ENCODE measurements around the gene ZNF19.

The ZNF19 gene

GRCh38 chr16:71526111-71526631, 37.0 kb upstream of the ZNF19 start, which contains the start of gene CHST4:
TSS of gene CHST4 (plus strand) at chr16:71526426. CDS start at chr16:71536678, 10,252 bp downstream.
- Histone ChIP-seq H3F3A (ENCODE audit: insufficient read depth) (no peaks in the 10 kb centered on the region), H3K27ac (ENCODE audit: low read depth, low read length) (no peak within 1 kb of the TSS), H3K36me3 (ENCODE audit: low read length) (no peaks in the 10 kb centered on the region), H4K20me1 (ENCODE audit: low read depth, low read length) (no peaks in the 10 kb centered on the region), H3K9ac (ENCODE audit: low read length) (no peak within 1 kb of the TSS), H3K27me3 (ENCODE audit: low read length) (no peaks in the 10 kb centered on the region), H3K4me2 (ENCODE audit: low read depth, low read length, poor library complexity, severe bottlenecking) (no peak within 1 kb of the TSS), H3K9me2 (replicated peaks; ENCODE audit: insufficient read depth, low read length) (no peaks in the 10 kb centered on the region), H3K4me3 (ENCODE audit: insufficient read depth, low read length, poor library complexity, severe bottlenecking) (no peak within 1 kb of the TSS), H3K9me3 (ENCODE audit: insufficient read depth, low read length) (no peaks in the 10 kb centered on the region), H2AFZ (ENCODE audit: low read depth, low read length, severe bottlenecking) (no peak within 1 kb of the TSS), H3K79me2 (ENCODE audit: insufficient read depth, low read length) (no peaks in the 10 kb centered on the region)
- TF ChIP-seq CTCF (IDR thresholded peaks at IDR 0.05; ENCODE audit: insufficient read depth, low read length, poor library complexity, severe bottlenecking), result no peak
- TF ChIP-seq EZH2phosphoT487 (conservative IDR thresholded peaks at IDR 0.05; ENCODE audit: low read length), result no peak

- H3K9me2 ChIP-seq (replicated peaks; ENCODE audit: insufficient read depth, low read length), result no peaks in the 10 kb centered on the region
- no peak overlapping the region for H3K9ac ChIP-seq (ENCODE audit: low read length)
- no peaks in the 10 kb centered on the region for H3F3A ChIP-seq (ENCODE audit: insufficient read depth)
- H2AFZ ChIP-seq (ENCODE audit: low read depth, low read length, severe bottlenecking), result no peak overlapping the region
- H3K9me3 ChIP-seq (ENCODE audit: insufficient read depth, low read length), result no peaks in the 10 kb centered on the region
- no peak for TF ChIP-seq CTCF (IDR thresholded peaks at IDR 0.05; ENCODE audit: insufficient read depth, low read length, poor library complexity, severe bottlenecking)
- TF ChIP-seq EZH2phosphoT487 (conservative IDR thresholded peaks at IDR 0.05; ENCODE audit: low read length), result no peak
- H3K79me2 ChIP-seq (ENCODE audit: insufficient read depth, low read length), result no peaks in the 10 kb centered on the region
- no peak overlapping the region for H3K4me2 ChIP-seq (ENCODE audit: low read depth, low read length, poor library complexity, severe bottlenecking)
- H3K4me3 ChIP-seq (ENCODE audit: insufficient read depth, low read length, poor library complexity, severe bottlenecking), result no peak overlapping the region
- no peaks in the 10 kb centered on the region for H3K36me3 ChIP-seq (ENCODE audit: low read length)
- H4K20me1 ChIP-seq (ENCODE audit: low read depth, low read length), result no peaks in the 10 kb centered on the region
- no peak overlapping the region for H3K27ac ChIP-seq (ENCODE audit: low read depth, low read length)
- H3K27me3 ChIP-seq (ENCODE audit: low read length), result no peaks in the 10 kb centered on the region
Observed at GRCh38 chr16:71524566-71525553, 35.7 kb upstream of the ZNF19 start.

- Histone ChIP-seq H3K9me3 (ENCODE audit: insufficient read depth, low read length) (no peaks in the 10 kb centered on the region), H2AFZ (ENCODE audit: low read depth, low read length, severe bottlenecking) (no peak overlapping the region), H4K20me1 (ENCODE audit: low read depth, low read length) (no peaks in the 10 kb centered on the region), H3K9me2 (replicated peaks; ENCODE audit: insufficient read depth, low read length) (no peaks in the 10 kb centered on the region), H3K4me3 (ENCODE audit: insufficient read depth, low read length, poor library complexity, severe bottlenecking) (no peak overlapping the region), H3K27ac (ENCODE audit: low read depth, low read length) (no peak overlapping the region), H3K9ac (ENCODE audit: low read length) (no peak overlapping the region), H3F3A (ENCODE audit: insufficient read depth) (no peaks in the 10 kb centered on the region), H3K36me3 (ENCODE audit: low read length) (no peaks in the 10 kb centered on the region), H3K27me3 (ENCODE audit: low read length) (no peaks in the 10 kb centered on the region), H3K4me2 (ENCODE audit: low read depth, low read length, poor library complexity, severe bottlenecking) (no peak overlapping the region), H3K79me2 (ENCODE audit: insufficient read depth, low read length) (no peaks in the 10 kb centered on the region)
- no peak for TF ChIP-seq CTCF (IDR thresholded peaks at IDR 0.05; ENCODE audit: insufficient read depth, low read length, poor library complexity, severe bottlenecking)
- TF ChIP-seq EZH2phosphoT487 (conservative IDR thresholded peaks at IDR 0.05; ENCODE audit: low read length), result no peak
Observed at GRCh38 chr16:71520550-71520949, 31.4 kb upstream of the ZNF19 start.

All from SU-DHL-6 (cell line).